Measurements from ENCODE around the gene BARHL2. TPM values are rescaled to one million over a fixed set of nuclear protein-coding genes. Genes with fewer than 3 reads are reported as not detected.

The BARHL2 gene
- polyA plus RNA-seq, 1 donor (not counting 4 experiments of a cell fraction or from before 2014, with no cell fraction given): not detected

GRCh38 chr1:90705956-90706355 lies 11.1 kb downstream of the BARHL2 start:
- no peaks in the 10 kb centered on the region for H3K4me1 ChIP-seq (ENCODE audit: control insufficient read depth, extremely low read depth, insufficient read depth, low read length)
- no peaks in the 10 kb centered on the region for H3K9me3 ChIP-seq (ENCODE audit: control insufficient read depth, low read depth, low read length)
- H3K36me3 ChIP-seq (ENCODE audit: control insufficient read depth in 2 of 2, extremely low read depth in 1 of 2, insufficient read depth in 2 of 2, low read length in 2 of 2): no peaks in the 10 kb centered on the region
- H3K9me1 ChIP-seq (ENCODE audit: control insufficient read depth, extremely low read depth, insufficient read depth, low read length): no peaks in the 10 kb centered on the region
- H3K9ac ChIP-seq (ENCODE audit: control insufficient read depth, extremely low read depth, insufficient read depth, low read length): no peak overlapping the region
- no peak for DNase-seq (ENCODE audit: low read depth, low spot score)
- no peak overlapping the region for H3K4me3 ChIP-seq (ENCODE audit: control insufficient read depth in 2 of 3, extremely low read depth in 1 of 3, insufficient read depth in 2 of 3, low read depth in 1 of 3, low read length in 3 of 3)
- no peak overlapping the region for H2AFZ ChIP-seq (ENCODE audit: control insufficient read depth, low read length)
- FAIRE-seq: no peak
- no peak for TF ChIP-seq EZH2 (IDR thresholded peaks at IDR 0.05; ENCODE audit: low read length)
- TF ChIP-seq CTCF (optimal IDR thresholded peaks at IDR 0.05 in 1 of 3, IDR thresholded peaks at IDR 0.05 in 1 of 3, conservative IDR thresholded peaks at IDR 0.05 in 1 of 3; ENCODE audit: extremely low read depth in 1 of 3, insufficient read depth in 2 of 3, low read length in 3 of 3): no peak
- H3K27ac ChIP-seq (ENCODE audit: control insufficient read depth, insufficient read depth, low read length): no peak overlapping the region
- no peak overlapping the region for H3K4me2 ChIP-seq (ENCODE audit: control insufficient read depth, extremely low read depth, insufficient read depth, low read depth, low read length)
- H3K79me2 ChIP-seq (ENCODE audit: control insufficient read depth, insufficient read depth, low read length): no peaks in the 10 kb centered on the region
- no peaks in the 10 kb centered on the region for H4K20me1 ChIP-seq (ENCODE audit: control insufficient read depth, extremely low read depth, insufficient read depth, low read length)
- dilution Hi-C loops (cut with MboI; ENCODE audit: extremely low pct_ligation_motif_present, low sequenced_read_pairs): no loop called here
- peaks cover 66% of the 10 kb centered on the region for H3K27me3 ChIP-seq (ENCODE audit: control insufficient read depth, extremely low read depth, insufficient read depth, low read length)

GRCh38 chr1:90704817-90705216 lies 12.3 kb downstream of the BARHL2 start:
- Histone ChIP-seq H3K36me3 (ENCODE audit: control insufficient read depth in 2 of 2, extremely low read depth in 1 of 2, insufficient read depth in 2 of 2, low read length in 2 of 2) (no peaks in the 10 kb centered on the region), H3K4me3 (ENCODE audit: control insufficient read depth in 2 of 3, extremely low read depth in 1 of 3, insufficient read depth in 2 of 3, low read depth in 1 of 3, low read length in 3 of 3) (no peak overlapping the region), H2AFZ (ENCODE audit: control insufficient read depth, low read length) (no peak overlapping the region), H3K4me2 (ENCODE audit: control insufficient read depth, extremely low read depth, insufficient read depth, low read depth, low read length) (no peak overlapping the region), H3K4me1 (ENCODE audit: control insufficient read depth, extremely low read depth, insufficient read depth, low read length) (no peaks in the 10 kb centered on the region), H3K79me2 (ENCODE audit: control insufficient read depth, insufficient read depth, low read length) (no peaks in the 10 kb centered on the region), H3K27ac (ENCODE audit: control insufficient read depth, insufficient read depth, low read length) (no peak overlapping the region), H3K9me1 (ENCODE audit: control insufficient read depth, extremely low read depth, insufficient read depth, low read length) (no peaks in the 10 kb centered on the region), H3K9me3 (ENCODE audit: control insufficient read depth, low read depth, low read length) (no peaks in the 10 kb centered on the region), H4K20me1 (ENCODE audit: control insufficient read depth, extremely low read depth, insufficient read depth, low read length) (no peaks in the 10 kb centered on the region), H3K27me3 (ENCODE audit: control insufficient read depth, extremely low read depth, insufficient read depth, low read length) (peaks cover 54% of the 10 kb centered on the region), H3K9ac (ENCODE audit: control insufficient read depth, extremely low read depth, insufficient read depth, low read length) (no peak overlapping the region)
- DNase-seq (ENCODE audit: low read depth, low spot score): no peak
- TF ChIP-seq EZH2 (IDR thresholded peaks at IDR 0.05; ENCODE audit: low read length) (no peak), CTCF (optimal IDR thresholded peaks at IDR 0.05 in 1 of 3, IDR thresholded peaks at IDR 0.05 in 1 of 3, conservative IDR thresholded peaks at IDR 0.05 in 1 of 3; ENCODE audit: extremely low read depth in 1 of 3, insufficient read depth in 2 of 3, low read length in 3 of 3) (no peak)
- FAIRE-seq: no peak
- dilution Hi-C loops (cut with MboI; ENCODE audit: extremely low pct_ligation_motif_present, low sequenced_read_pairs): no loop called here

All from keratinocyte (primary cell).